Tibial artery (tissue), 4 donors: ENCODE data around the gene KLHL7.
A peak's percentile ranks its signal among the peaks of the same experiment; 100 is the strongest.

Source experiments
- DNase-seq, 2 donors: peaks; one replicate each; pipeline ENCODE4 v3.0.0-alpha.2; 2019
- H3K27ac ChIP-seq, 2 donors: fragments of 200-600 bp; sonication (generic) in 1 of 2; 1 replicate in 1 of 2; 2 replicates in 1 of 2; pipeline ENCODE4 v1.5.1; 2018 to 2019; ENCODE audit warnings: mild to moderate bottlenecking in 1 of 2
- H3K27me3 ChIP-seq, 2 donors: fragments of 200-600 bp; sonication (generic) in 1 of 2; one replicate each; pipeline versions ENCODE4 v1.5.1 to v1.6.0; 2016 to 2019
- H3K36me3 ChIP-seq, 3 donors: fragments of 200-600 bp; sonication (generic) in 2 of 3; one replicate each; pipeline ENCODE4 v1.5.1; 2016 to 2019; ENCODE audit warnings: mild to moderate bottlenecking in 2 of 3
- H3K4me1 ChIP-seq, 4 donors: fragments of 200-600 bp; sonication (generic) in 2 of 4; 1 replicate in 3 of 4; 2 replicates in 1 of 4; pipeline ENCODE4 v1.5.1; 2016 to 2019
- H3K4me3 ChIP-seq, 2 donors: fragments of 200-600 bp; sonication (generic) in 1 of 2; 1 replicate in 1 of 2; 2 replicates in 1 of 2; pipeline ENCODE4 v1.5.1; 2018 to 2019; ENCODE audit warnings: mild to moderate bottlenecking in 2 of 2
- H3K9me3 ChIP-seq, 3 donors: fragments of 200-600 bp; sonication (generic) in 1 of 3; one replicate each; pipeline ENCODE4 v1.5.1; 2016 to 2019
- intact Hi-C: fragments of 100-400 bp; cut with DNase I; formaldehyde crosslinking; loops from one replicate; pipeline ENCODE4 v1.15.0; 2023; ENCODE audit warnings: low total_unique reads
- TF ChIP-seq, protein P1 (sequence below), 2 experiments: fragments of 200-600 bp in 1 of 2; fragments of 450-650 bp in 1 of 2; IDR thresholded peaks; one replicate each; pipeline ENCODE4 v1.5.1; 2017 to 2019; ENCODE audit warnings: antibody characterized with exemption in 2 of 2, mild to moderate bottlenecking in 1 of 2, moderate library complexity in 1 of 2

KLHL7 gene

GRCh38 chr7:23076772-23077171, 28.8 kb upstream of the KLHL7 start:
- H3K36me3 ChIP-seq: no peaks in the 10 kb centered on the region
- no peaks in the 10 kb centered on the region for H3K27me3 ChIP-seq
- H3K4me1 ChIP-seq: peaks cover 0 to 33% (median 12%) of the 10 kb centered on the region in 4 donors
- TF ChIP-seq, protein P1, sequence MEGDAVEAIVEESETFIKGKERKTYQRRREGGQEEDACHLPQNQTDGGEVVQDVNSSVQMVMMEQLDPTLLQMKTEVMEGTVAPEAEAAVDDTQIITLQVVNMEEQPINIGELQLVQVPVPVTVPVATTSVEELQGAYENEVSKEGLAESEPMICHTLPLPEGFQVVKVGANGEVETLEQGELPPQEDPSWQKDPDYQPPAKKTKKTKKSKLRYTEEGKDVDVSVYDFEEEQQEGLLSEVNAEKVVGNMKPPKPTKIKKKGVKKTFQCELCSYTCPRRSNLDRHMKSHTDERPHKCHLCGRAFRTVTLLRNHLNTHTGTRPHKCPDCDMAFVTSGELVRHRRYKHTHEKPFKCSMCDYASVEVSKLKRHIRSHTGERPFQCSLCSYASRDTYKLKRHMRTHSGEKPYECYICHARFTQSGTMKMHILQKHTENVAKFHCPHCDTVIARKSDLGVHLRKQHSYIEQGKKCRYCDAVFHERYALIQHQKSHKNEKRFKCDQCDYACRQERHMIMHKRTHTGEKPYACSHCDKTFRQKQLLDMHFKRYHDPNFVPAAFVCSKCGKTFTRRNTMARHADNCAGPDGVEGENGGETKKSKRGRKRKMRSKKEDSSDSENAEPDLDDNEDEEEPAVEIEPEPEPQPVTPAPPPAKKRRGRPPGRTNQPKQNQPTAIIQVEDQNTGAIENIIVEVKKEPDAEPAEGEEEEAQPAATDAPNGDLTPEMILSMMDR (IDR thresholded peaks at IDR 0.05): no peak
- no peak overlapping the region for H3K4me3 ChIP-seq
- intact Hi-C loops: no loop called here
- no peaks in the 10 kb centered on the region for H3K9me3 ChIP-seq
- peak overlapping the region in 1 of 2 donors; percentile 18 for H3K27ac ChIP-seq
- no peak for DNase-seq

- H3K4me1 ChIP-seq: no peaks in the 10 kb centered on the region
- H3K27ac ChIP-seq: no peak overlapping the region
- H3K27me3 ChIP-seq: no peaks in the 10 kb centered on the region
- DNase-seq: no peak
- TF ChIP-seq, protein P1 (IDR thresholded peaks at IDR 0.05): no peak
- peaks cover 0 to 4% (median 0%) of the 10 kb centered on the region in 3 donors for H3K9me3 ChIP-seq
- intact Hi-C loops: no loop called here
- H3K4me3 ChIP-seq: no peak overlapping the region
- no peaks in the 10 kb centered on the region for H3K36me3 ChIP-seq
Measured at GRCh38 chr7:23093111-23093510, 12.5 kb upstream of the KLHL7 start.

GRCh38 chr7:23093546-23093945, 12.0 kb upstream of the KLHL7 start:
- no peak for DNase-seq
- intact Hi-C loops: no loop called here
- Histone ChIP-seq H3K4me1 (no peaks in the 10 kb centered on the region), H3K27me3 (no peaks in the 10 kb centered on the region), H3K36me3 (no peaks in the 10 kb centered on the region), H3K9me3 (peaks cover 0 to 4% (median 0%) of the 10 kb centered on the region in 3 donors), H3K27ac (no peak overlapping the region), H3K4me3 (no peak overlapping the region)
- TF ChIP-seq, protein P1 (IDR thresholded peaks at IDR 0.05): no peak

DNA sequence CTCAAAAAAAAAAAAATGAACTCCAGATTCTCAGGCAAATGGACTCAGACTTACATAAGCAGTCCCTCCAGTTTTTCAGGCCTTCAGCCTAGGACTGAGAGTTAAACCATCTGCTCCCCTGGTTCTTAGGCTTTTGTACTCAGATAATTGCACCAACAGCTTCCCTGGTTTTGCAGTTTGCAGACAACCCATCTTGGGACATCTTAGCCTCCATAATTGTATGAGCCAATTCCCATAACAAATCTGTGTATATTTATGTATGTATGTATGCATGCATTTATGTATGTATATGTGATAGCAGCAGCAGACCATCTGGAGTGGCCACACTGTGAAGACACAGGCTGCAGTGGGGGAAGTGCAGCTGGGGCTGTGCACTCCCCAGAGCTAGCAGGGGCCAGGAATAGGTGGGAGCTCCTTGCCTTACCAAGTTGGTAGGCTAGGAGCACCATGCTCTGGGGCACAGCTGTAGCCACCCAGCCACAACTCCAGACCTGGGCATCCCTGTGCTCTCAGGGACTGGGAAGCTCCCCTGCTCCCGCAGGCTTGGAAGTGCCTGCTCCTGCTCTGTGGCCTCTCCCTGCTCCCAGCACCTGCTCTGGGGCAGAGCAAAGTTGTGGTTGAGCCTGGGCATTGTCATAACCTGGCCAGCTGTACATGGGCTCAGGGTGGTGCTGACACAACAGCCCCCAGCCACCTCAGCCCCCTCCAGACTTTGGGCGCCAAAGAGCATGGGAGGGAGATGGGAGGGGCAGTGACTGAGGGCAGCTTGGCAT, 8.9 kb upstream of the KLHL7 start:
- Histone ChIP-seq H3K27ac (no peak overlapping the region), H3K9me3 (peaks cover 0 to 4% (median 0%) of the 10 kb centered on the region in 3 donors), H3K4me1 (no peaks in the 10 kb centered on the region), H3K27me3 (no peaks in the 10 kb centered on the region), H3K36me3 (no peaks in the 10 kb centered on the region), H3K4me3 (no peak overlapping the region)
- TF ChIP-seq, protein P1 (IDR thresholded peaks at IDR 0.05): no peak
- intact Hi-C loops: no loop called here
- no peak for DNase-seq

DNA sequence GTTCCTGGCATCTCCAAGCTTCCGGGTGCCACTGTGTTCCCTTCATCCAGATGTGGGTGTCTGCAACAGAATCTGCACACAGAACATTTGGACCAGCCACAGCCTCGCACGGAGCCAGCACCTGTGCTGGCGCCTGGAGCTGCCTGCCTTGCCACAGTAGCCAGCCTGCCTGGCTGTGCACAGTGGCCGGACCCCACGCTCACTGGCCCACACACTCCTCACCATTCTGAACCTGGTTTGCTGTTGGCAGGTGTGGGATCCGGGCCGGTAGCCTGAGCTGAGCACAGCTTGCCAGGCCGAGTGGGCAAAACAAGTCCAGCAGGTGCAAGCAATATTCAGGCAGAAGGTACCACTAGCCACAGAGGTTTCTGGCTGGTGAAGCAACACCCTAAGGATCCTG, 7.6 kb upstream of the KLHL7 start:
- intact Hi-C loops: no loop called here

More for the DNA sequence above, 7.6 kb upstream of the KLHL7 start:
- Histone ChIP-seq H3K4me1 (no peaks in the 10 kb centered on the region), H3K9me3 (peaks cover 0 to 4% (median 0%) of the 10 kb centered on the region in 3 donors), H3K27me3 (no peaks in the 10 kb centered on the region), H3K36me3 (no peaks in the 10 kb centered on the region), H3K27ac (no peak overlapping the region), H3K4me3 (no peak overlapping the region)
- no peak for DNase-seq
- TF ChIP-seq, protein P1 (IDR thresholded peaks at IDR 0.05): no peak
